Lower leg skin (tissue), 4 donors: ENCODE results near the gene NDUFB8. TPM values are rescaled to one million over a fixed set of nuclear protein-coding genes. Genes with fewer than 3 reads are reported as not detected.

Experiments
- DNase-seq, 2 donors: peaks; one replicate each; pipeline ENCODE4 v3.0.0-alpha.2; 2019; ENCODE audit warnings: low spot score in 2 of 2
- H3K4me3 ChIP-seq: fragments of 200-600 bp; sonication (generic); 2 replicates; pipeline ENCODE4 v1.5.1; 2017; ENCODE audit warnings: mild to moderate bottlenecking, low read depth; ENCODE audit not compliant: poor library complexity, severe bottlenecking
- POLR2A ChIP-seq, 2 donors: fragments of 450-650 bp; IDR thresholded peaks; one replicate each; pipeline ENCODE4 v1.6.1; 2016 to 2017; ENCODE audit warnings: antibody characterized with exemption in 2 of 2, mild to moderate bottlenecking in 1 of 2, moderate library complexity in 1 of 2
- WGBS, 2 donors: methylation state at CpG; one replicate each; pipeline ENCODE4 v1.1.5; 2018; 5-methylcytosine and 5-hydroxymethylcytosine counted together
- intact Hi-C: fragments of 100-400 bp; cut with DNase I; formaldehyde crosslinking; loops from one replicate; pipeline ENCODE4 v1.15.0; 2023; ENCODE audit warnings: low total_unique reads
- total RNA-seq, 4 donors: library from RNA; depleted of rRNA; stranded (reverse); fragments of >200 nt; gene quantifications; one replicate each; pipeline ENCODE4 v1.1.0, GENCODE V29; 2016
- TF ChIP-seq, protein P1 (sequence below), 3 donors: fragments of 450-650 bp; IDR thresholded peaks; one replicate each; pipeline ENCODE4 v1.5.1; 2016; ENCODE audit warnings: antibody characterized with exemption in 3 of 3, mild to moderate bottlenecking in 3 of 3, moderate library complexity in 2 of 3

NDUFB8 gene
- total RNA-seq, 4 donors from 2014 or later, result 128 to 211 (median 177) TPM

DNA sequence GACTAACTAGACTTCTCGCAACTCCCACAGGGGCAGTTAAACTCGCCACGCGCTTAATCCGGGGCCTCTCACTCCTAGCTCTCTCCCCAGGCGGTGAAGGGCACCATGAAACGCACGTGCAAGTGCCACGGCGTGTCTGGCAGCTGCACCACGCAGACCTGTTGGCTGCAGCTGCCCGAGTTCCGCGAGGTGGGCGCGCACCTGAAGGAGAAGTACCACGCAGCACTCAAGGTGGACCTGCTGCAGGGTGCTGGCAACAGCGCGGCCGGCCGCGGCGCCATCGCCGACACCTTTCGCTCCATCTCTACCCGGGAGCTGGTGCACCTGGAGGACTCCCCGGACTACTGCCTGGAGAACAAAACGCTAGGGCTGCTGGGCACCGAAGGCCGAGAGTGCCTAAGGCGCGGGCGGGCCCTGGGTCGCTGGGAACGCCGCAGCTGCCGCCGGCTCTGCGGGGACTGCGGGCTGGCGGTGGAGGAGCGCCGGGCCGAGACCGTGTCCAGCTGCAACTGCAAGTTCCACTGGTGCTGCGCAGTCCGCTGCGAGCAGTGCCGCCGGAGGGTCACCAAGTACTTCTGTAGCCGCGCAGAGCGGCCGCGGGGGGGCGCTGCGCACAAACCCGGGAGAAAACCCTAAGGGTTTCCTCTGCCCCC lies 47.4 kb downstream of the NDUFB8 start:
- intact Hi-C loops, result no loop called here
- H3K4me3 ChIP-seq, result peak overlapping the region; percentile 26
- peak; percentile 22 to 91 for DNase-seq
- TF ChIP-seq POLR2A (IDR thresholded peaks at IDR 0.05), result no peak
- TF ChIP-seq, protein P1, sequence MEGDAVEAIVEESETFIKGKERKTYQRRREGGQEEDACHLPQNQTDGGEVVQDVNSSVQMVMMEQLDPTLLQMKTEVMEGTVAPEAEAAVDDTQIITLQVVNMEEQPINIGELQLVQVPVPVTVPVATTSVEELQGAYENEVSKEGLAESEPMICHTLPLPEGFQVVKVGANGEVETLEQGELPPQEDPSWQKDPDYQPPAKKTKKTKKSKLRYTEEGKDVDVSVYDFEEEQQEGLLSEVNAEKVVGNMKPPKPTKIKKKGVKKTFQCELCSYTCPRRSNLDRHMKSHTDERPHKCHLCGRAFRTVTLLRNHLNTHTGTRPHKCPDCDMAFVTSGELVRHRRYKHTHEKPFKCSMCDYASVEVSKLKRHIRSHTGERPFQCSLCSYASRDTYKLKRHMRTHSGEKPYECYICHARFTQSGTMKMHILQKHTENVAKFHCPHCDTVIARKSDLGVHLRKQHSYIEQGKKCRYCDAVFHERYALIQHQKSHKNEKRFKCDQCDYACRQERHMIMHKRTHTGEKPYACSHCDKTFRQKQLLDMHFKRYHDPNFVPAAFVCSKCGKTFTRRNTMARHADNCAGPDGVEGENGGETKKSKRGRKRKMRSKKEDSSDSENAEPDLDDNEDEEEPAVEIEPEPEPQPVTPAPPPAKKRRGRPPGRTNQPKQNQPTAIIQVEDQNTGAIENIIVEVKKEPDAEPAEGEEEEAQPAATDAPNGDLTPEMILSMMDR (IDR thresholded peaks at IDR 0.05), result peak in 1 of 3 donors; percentile 23
- 0 to 1% methylated on average over 14 to 26 of the region's 59 CpGs for WGBS, 2 donors

DNA sequence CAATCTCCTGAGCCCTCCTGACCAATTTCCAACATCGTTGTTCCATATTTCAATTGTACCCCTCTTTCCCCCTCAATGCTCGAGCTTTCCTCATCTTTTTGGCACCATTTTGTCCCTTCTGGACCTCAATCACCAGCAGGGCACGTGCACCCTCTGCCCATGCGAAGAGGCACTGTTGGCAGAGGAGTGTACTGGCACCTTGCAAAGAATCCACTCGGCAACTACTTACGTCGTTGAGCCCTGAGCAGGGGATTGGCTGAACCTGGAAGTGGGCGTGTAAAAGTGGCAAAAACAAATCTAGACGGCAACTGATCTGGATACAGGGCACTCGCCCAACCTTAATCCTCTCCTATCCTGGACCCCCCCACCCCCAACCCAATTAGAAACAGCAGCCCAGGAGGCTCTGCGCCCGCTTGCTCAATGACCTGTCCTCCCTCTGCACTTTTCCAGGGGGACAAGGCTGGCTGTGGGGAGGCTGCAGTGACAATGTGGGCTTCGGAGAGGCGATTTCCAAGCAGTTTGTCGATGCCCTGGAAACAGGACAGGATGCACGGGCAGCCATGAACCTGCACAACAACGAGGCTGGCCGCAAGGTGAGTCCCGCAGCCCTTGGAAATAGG lies 48.1 kb downstream of the NDUFB8 start:
- intact Hi-C loops, result no loop called here
- TF ChIP-seq POLR2A (IDR thresholded peaks at IDR 0.05), result no peak
- TF ChIP-seq, protein P1 (IDR thresholded peaks at IDR 0.05), result no peak
- H3K4me3 ChIP-seq, result no peak overlapping the region
- 3% methylated on average over 15 to 19 of the region's 19 CpGs for WGBS, 2 donors
- peak; percentile 91 to 97 for DNase-seq

DNA sequence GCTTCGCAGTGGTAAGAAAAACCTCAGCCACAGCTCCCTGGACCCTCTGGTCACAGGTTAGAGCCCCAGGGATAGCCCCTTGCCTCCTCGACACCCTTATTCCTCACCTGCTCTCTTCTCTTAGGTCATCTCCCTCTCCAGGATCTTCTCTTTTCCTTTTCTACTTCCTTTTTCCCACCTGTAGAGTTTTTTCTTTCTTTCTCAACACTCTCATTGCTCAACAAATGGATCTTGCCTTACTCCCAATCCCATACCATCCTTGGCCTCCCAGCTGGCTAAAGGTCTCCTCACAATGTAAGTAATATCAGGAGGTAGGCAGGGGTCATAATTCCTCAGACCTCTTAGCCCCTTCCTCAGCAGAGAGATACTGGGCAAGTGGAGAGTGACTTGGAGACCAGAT lies 49.7 kb downstream of the NDUFB8 start:
- 71 to 84% methylated on average over 2 of the region's 2 CpGs for WGBS, 2 donors
- DNase-seq, result peak in 1 of 2 donors; percentile 39
- intact Hi-C loops, result no loop called here
- H3K4me3 ChIP-seq, result no peak overlapping the region
- TF ChIP-seq, protein P1 (IDR thresholded peaks at IDR 0.05), result no peak
- no peak for TF ChIP-seq POLR2A (IDR thresholded peaks at IDR 0.05)

DNA sequence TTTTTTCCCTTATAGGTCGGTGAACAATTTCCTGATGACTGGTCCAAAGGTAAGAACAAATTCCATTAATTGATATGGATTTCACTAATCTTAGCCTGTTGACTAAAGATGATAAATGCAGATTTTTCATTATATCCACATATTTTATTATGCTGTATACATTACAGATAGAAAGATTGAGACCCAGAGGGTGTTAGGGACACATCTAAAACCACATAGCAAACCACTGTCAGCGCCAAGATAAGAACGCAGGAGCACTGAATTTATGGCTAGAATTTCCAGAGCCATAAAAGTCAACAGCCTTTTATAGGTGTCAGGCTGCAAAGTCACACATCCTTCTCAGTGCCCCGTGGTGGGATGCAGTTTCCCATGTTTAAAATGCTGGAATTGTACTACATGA lies 50.6 kb downstream of the NDUFB8 start:
- DNase-seq, result no peak
- no peak overlapping the region for H3K4me3 ChIP-seq
- 14 to 21% methylated on average over 4 of the region's 4 CpGs for WGBS, 2 donors
- no peak for TF ChIP-seq POLR2A (IDR thresholded peaks at IDR 0.05)
- TF ChIP-seq, protein P1 (IDR thresholded peaks at IDR 0.05), result no peak
- intact Hi-C loops, result no loop called here

DNA sequence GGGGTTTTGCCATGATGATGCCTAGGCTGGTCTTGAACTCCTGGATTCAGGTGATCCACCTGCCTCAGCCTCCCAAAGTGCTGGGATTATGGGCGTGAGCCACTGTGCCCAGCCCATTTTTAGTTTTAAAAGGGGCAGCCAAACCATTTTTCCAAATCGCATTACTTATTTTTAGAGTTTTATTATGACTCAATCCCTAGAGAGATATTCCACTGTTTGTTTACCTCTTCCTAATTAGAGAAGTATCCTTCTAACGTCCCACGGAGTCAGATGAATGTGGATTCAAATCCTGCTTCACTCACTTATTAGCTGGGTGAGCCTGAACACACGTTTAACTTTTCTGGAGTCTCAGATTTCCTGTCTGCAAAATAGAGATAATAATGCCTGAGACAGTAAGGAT lies 51.7 kb downstream of the NDUFB8 start:
- H3K4me3 ChIP-seq, result no peak overlapping the region
- DNase-seq, result no peak
- 28 to 32% methylated on average over 5 of the region's 5 CpGs for WGBS, 2 donors
- intact Hi-C loops, result no loop called here
- no peak for TF ChIP-seq POLR2A (IDR thresholded peaks at IDR 0.05)
- TF ChIP-seq, protein P1 (IDR thresholded peaks at IDR 0.05), result no peak

Other genes with a start within 250 kb of the NDUFB8 start
- gene BLOC1S2, start 243.2 kb downstream of the NDUFB8 start, total RNA-seq, result 10 to 100 TPM; 33.4 to 51.1 (median 38.0) TPM
- gene PKD2L1, start 199.6 kb downstream of the NDUFB8 start, total RNA-seq, result not detected
- 10 to 100 TPM; 23.8 to 56.7 (median 32.3) TPM for gene SCD, start 182.6 kb downstream of the NDUFB8 start, total RNA-seq
- gene WNT8B, start 66.9 kb downstream of the NDUFB8 start, total RNA-seq, result under 1 TPM in 1 of 4 donors, not detected in 3; 0.42 TPM
- gene SEC31B, start 10.0 kb downstream of the NDUFB8 start, total RNA-seq, result 10 to 100 TPM in 1 of 4 donors, 1 to 10 TPM in 3; 2.6 to 11.3 (median 5.8) TPM
- gene HIF1AN, start 6.1 kb upstream of the NDUFB8 start, total RNA-seq, result 10 to 100 TPM; 11.9 to 21.0 (median 15.6) TPM
- gene PAX2, start 215.7 kb upstream of the NDUFB8 start, total RNA-seq, result not detected